ENCODE measurements around the gene UGT2A2. TPM values are rescaled to one million over a fixed set of nuclear protein-coding genes. Genes with fewer than 3 reads are reported as not detected.
A peak's percentile ranks its signal among the peaks of the same experiment; 100 is the strongest.
"Not testable (repeated sequence)": the region's sequence is repeated elsewhere in the genome, so short reads cannot be mapped to it uniquely, and the experiment has no call there.

UGT2A2 gene
- not detected in 2 replicates for total RNA-seq

- no peak for DNase-seq (ENCODE audit: low read depth in 2 of 2)
Measured at GRCh38 chr4:69639542-69639941, at the start of gene UGT2A2. Gene UGT2A2, minus strand, starts transcription at chr4:69639642. Its CDS starts 2 bp downstream, at chr4:69639640.

DNA sequence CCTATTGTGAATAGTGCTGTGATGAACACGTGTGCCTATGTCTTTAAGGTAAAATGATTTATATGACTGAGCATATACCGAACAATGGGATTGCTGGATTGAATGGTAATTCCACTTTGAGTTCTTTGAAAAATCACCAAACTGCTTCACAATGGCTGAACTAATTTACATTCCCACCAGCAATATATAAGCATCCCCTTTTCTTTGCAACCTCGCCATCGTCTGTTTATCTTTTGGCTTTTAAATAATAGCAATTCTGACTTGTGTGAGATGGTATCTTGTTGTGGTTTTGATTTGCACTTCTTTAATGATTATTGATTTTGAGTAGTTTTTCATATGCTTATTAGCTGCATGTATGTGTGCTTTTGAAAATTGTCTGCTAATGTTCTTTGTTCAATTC is 45.4 kb upstream of the UGT2A2 start:
- no peak for DNase-seq (ENCODE audit: low read depth in 2 of 2)

DNA sequence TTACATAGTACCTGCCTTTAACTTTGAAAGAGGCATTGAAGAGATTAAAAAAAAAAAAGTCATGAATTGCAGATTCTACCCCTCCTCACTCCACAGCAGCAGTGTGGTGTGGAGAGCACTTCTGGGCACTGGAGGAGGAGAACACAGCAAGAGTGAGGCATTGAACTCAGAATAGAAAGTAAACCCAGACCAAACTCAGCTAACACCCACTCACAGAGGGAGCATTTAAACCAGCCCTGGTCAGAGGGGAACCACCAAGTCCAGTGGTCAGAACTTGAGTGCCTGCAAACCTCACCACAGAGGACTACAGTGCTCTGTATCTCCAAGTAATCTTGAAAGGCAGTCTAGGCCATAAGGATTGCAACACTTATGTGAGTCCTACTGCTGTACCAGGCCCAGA is 29.2 kb upstream of the UGT2A2 start:
- DNase-seq (ENCODE audit: low read depth in 2 of 2) = no peak

- DNase-seq (ENCODE audit: low read depth in 2 of 2) = not testable (repeated sequence)
Measured at GRCh38 chr4:69664009-69664408, 24.6 kb upstream of the UGT2A2 start.

DNA sequence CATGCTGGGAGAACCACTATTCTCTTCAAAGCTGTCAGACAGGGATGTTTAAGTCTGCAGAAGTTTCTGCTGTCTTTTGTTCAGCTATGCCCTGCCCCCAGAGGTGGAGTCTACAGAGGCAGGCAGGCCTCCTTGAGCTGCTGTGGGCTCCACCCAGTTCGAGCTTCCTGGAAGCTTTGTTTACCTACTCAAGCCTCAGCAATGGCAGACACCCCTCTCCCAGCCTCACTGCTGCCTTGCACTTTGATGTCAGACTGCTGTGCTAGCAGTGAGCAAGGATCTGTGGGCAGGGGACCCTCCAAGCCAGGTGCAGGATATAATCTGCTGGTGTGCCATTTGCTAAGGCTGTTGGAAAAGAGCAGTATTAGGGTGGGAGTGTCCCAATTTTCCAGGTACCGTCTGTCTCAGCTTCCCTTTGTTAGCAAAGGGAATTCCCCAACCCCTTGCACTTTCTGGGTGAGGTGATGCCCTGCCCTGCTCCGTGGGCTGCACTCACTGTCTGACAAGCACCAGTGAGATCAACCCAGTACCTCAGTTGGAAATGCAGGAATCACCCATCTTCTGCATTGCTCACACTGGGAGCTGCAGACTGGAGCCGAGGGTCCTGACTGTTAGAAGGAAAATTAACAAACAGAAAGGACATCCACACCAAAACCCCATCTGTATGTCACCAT is 21.8 kb upstream of the UGT2A2 start:
- not testable (repeated sequence) for DNase-seq (ENCODE audit: low read depth in 2 of 2)

- no peak for DNase-seq (ENCODE audit: low read depth in 2 of 2)
Measured at GRCh38 chr4:69658133-69658532, 18.7 kb upstream of the UGT2A2 start.

DNA sequence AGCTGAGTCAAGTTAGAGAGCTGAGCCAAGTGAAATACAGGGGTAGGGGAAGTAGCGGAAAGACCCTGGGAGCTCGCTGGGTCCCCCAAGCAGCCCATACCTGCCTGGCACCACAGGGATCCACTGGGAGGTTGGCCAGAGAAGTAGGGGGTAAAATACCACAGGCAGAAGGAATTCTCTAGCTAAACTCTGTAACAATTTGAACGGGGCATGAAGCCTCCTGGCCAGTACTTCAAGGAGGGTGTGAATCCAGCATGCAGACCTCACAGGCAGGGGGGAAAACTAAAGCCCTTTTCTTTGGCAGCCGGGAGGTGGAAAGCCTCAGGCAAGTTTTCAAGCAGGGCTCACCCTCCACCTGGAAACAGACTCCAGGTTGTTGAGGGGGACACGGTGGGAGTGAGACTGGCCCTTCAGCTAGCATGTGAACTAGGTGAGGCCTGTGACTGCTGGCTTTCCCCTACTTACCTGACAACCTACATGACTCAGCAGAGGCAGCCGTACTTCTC is 17.3 kb upstream of the UGT2A2 start:
- no peak for DNase-seq (ENCODE audit: low read depth in 2 of 2)

DNA sequence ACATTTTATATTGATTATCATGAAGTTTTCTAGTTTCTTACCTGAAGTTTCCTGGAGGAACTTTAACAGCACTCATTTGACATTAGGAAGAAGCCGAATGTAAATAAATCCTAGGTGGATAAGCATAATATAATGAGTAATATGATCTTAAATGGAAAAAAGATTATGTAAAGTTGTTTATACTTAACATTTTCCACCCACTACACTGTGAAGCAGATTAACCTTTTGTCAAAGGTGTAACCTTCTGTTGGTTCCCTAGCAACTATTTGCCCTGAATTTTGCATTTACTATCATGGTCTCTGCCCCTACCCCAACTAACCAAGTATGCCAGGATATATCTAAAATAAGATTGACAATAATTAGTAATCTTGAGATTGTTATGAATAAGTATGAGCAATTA is 13.7 kb upstream of the UGT2A2 start, which contains the start of gene UGT2A1:
Gene UGT2A1 (minus strand): TSS at position 101 of the 400 bp plus-strand sequence. CDS start 5,603 bp downstream, outside the sequence.
- no peak for DNase-seq (ENCODE audit: low read depth in 2 of 2)

GRCh38 chr4:69650872-69651271 is 11.4 kb upstream of the UGT2A2 start:
- no peak for DNase-seq (ENCODE audit: low read depth in 2 of 2)

DNA sequence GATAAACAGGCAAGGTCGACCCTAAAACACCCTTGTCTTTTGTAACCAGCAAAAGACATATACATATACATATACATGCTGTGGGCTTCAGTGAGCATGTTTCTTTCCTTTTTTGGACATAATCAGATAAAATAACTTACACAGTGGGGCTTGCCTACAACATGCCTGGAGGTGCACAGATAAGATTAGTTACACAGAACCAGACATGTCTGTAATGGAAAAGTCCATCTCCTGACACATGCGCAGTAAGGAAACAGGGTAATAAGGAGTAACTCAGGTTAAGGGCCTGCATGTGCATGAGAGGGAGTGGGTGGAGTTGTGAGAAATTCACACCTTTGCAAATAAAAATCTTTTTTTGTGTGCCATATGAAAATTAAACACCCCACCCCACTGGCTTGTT is 10.2 kb upstream of the UGT2A2 start:
- DNase-seq (ENCODE audit: low read depth in 2 of 2) = no peak

- no peak for DNase-seq (ENCODE audit: low read depth in 2 of 2)
Measured at GRCh38 chr4:69649207-69649606, 9.8 kb upstream of the UGT2A2 start.

GRCh38 chr4:69642961-69643360 is 3.5 kb upstream of the UGT2A2 start:
- no peak for DNase-seq (ENCODE audit: low read depth in 2 of 2)

- no peak for DNase-seq (ENCODE audit: low read depth in 2 of 2)
Measured at GRCh38 chr4:69640289-69640688, 847 bp upstream of the UGT2A2 start.

DNA sequence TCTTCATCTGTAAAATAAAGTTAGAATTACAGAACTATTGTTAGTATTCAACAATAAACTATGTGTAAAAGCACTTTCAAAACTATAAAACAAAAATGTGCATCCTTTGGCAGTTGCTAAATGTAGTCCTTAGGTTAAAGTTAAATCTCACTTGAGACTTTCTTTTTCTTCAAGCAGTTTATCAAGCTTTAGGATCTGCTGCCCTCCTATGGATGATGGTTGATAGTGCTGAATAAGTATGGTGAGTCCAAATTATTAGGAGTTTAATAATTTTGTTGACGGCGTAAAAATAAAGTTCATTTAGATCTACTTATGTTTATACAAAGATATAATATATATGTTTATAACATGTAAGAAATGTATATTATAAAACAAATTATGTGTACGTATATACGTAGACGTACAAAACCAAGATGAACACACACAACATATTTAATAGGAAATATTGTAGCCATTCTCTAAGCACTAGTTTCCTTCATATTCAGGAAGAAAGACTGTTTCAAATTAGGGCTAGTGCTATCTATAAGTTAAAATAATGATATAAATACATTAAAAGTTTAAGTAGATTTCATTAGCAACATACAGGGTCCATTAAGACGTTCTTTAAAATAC is 22.3 kb downstream of the UGT2A2 start:
- DNase-seq (ENCODE audit: low read depth in 2 of 2) = peak; percentile 8 to 24

DNA sequence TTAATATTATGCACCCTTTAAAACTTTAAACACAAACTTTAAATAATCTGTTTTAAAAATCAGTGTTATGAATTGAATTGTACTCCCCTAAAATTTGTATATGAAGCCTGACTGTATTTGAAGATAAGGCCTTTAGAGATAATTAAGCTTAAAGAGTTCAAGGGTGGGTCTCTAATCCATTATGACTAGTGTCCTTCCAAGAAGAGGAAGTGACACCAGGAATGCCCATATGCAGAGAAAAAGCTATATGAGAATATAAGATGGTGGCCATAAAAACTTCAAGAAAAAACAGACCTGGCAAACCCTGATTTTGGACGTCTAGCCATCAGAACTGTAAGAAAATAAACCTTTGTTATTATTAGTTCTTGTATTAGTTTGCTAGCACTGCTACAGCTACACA is 29.0 kb downstream of the UGT2A2 start:
- DNase-seq (ENCODE audit: low read depth in 2 of 2) = no peak

DNA sequence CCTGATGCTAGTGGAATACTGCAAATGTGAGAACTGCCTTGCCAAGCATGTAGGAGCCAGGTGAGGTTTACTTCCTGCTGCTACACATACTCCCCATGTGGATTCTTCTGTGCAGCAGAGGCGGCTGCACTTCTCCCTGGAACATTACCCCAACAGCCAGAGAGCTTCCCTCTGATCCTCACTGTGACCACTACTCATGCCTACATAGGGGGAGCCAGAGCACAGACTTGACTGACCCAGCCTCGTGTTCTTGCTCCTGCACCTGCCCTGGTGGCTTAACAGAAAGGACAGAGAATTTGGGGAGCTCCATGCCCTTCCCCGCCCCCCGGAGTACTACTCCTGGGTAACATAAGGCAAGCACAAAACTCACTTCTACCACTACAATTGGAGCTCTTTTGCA is 38.4 kb downstream of the UGT2A2 start:
- no peak for DNase-seq (ENCODE audit: low read depth in 2 of 2)

- DNase-seq (ENCODE audit: low read depth in 2 of 2) = no peak
Measured at GRCh38 chr4:69600013-69600412, 39.4 kb downstream of the UGT2A2 start.

- DNase-seq (ENCODE audit: low read depth in 2 of 2) = no peak
Measured at GRCh38 chr4:69594382-69594781, 45.1 kb downstream of the UGT2A2 start.

DNA sequence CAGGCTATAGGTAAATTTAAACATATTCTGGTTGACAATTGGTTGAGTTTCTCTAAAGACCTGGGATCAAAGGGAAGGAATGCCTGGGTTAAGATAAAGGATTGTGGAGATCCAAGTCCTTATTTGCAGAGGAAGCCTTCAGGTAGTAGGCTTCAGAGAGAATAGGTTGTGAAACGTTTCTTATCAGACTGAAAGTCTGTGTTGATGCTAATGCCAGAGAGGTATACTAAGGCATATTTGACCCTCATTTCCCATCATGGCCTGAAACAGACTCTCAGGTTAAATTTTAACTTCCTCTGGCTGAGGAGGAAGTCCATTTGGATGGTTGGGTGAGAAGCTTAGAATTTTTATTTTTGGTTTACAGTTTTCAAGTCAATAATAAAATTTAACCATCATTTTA is 48.1 kb downstream of the UGT2A2 start:
- no peak for DNase-seq (ENCODE audit: low read depth in 2 of 2)

GRCh38 chr4:69589884-69590283 is 49.6 kb downstream of the UGT2A2 start:
- no peak for DNase-seq (ENCODE audit: low read depth in 2 of 2)

- no peak for DNase-seq (ENCODE audit: low read depth in 2 of 2)
Measured at GRCh38 chr4:69584135-69584534, 55.3 kb downstream of the UGT2A2 start.

DNA sequence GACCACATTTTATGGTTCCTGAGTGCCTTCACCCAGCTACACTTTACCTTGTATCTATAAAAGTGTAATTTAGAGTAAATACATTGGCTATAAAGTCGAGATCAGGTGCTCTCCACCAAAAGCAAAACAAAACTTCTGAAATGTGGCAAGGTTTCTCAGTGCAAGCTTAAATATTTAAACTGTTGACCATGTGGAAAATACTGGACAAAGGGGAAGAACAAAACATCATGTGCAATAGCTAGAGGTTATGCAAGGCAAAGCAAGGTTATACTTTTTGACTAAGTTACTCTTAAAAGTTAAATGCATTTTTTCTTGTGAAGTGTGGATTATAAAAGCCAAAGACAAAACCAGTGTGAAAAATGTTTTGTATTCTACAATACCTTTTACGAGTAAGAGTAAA is 55.9 kb downstream of the UGT2A2 start:
- DNase-seq (ENCODE audit: low read depth in 2 of 2) = no peak

GRCh38 chr4:69577245-69577644 is 62.2 kb downstream of the UGT2A2 start:
- DNase-seq (ENCODE audit: low read depth in 2 of 2) = no peak

Measured in lung microvascular endothelial cell (primary cell).